ENCODE measurements around the gene PLLP. TPM values are rescaled to one million over a fixed set of nuclear protein-coding genes. Genes with fewer than 3 reads are reported as not detected.

Gene PLLP
- total and polyA plus RNA-seq, 9 of the 15 experiments (the other 6 are each of a cell fraction or from before 2014, with no cell fraction given): 0.09 to 0.96 (median 0.27) TPM

GRCh38 chr16:57256601-57257395 lies 27.7 kb downstream of the PLLP start (continued):
- TF ChIP-seq FOXK1 (CRISPR knock-in tag; IDR thresholded peaks at IDR 0.05; ENCODE audit: borderline replicate concordance) (no peak), KDM4B (IDR thresholded peaks at IDR 0.05; ENCODE audit: borderline replicate concordance in 2 of 2, low read depth in 1 of 2) (no peak), TAL1 (IDR thresholded peaks at IDR 0.05) (peak; percentile 81), ATF1 (CRISPR knock-in tag; IDR thresholded peaks at IDR 0.05) (no peak), ATF1 (tag; IDR thresholded peaks at IDR 0.05) (no peak), SLC30A9 (CRISPR knock-in tag; IDR thresholded peaks at IDR 0.05) (no peak), TRIM24 (IDR thresholded peaks at IDR 0.05) (0 out of 4 replicates have a peak, but pooled peaks of 1 of the 2 experiments have one; percentile 30), STAT5A (IDR thresholded peaks at IDR 0.05; ENCODE audit: borderline replicate concordance, low read length) (peak; percentile 9; the same call in 1 of the 2 replicates), ZNF143 (CRISPR knock-in tag; IDR thresholded peaks at IDR 0.05) (no peak), ZNF280A (IDR thresholded peaks at IDR 0.05; ENCODE audit: low read depth, partially characterized antibody) (no peak), ZNF347 (CRISPR knock-in tag; IDR thresholded peaks at IDR 0.05; ENCODE audit: low read depth) (no peak), HES1 (IDR thresholded peaks at IDR 0.05; ENCODE audit: low read depth) (no peak), PML (IDR thresholded peaks at IDR 0.05; ENCODE audit: low read length) (peak; percentile 59), MLLT1 (IDR thresholded peaks at IDR 0.05) (no peak), CGGBP1 (CRISPR knock-in tag; IDR thresholded peaks at IDR 0.05) (no peak), ESRRB (CRISPR knock-in tag; IDR thresholded peaks at IDR 0.05; ENCODE audit: borderline replicate concordance) (no peak), KLF10 (CRISPR knock-in tag; IDR thresholded peaks at IDR 0.05) (no peak), MECOM (CRISPR knock-in tag; IDR thresholded peaks at IDR 0.05) (no peak), SRSF9 (IDR thresholded peaks at IDR 0.05; ENCODE audit: borderline replicate concordance, low read depth, low read length) (no peak), ZNF212 (CRISPR knock-in tag; IDR thresholded peaks at IDR 0.05) (no peak), THAP7 (CRISPR knock-in tag; IDR thresholded peaks at IDR 0.05) (no peak), POLR2A (conservative IDR thresholded peaks at IDR 0.05) (no peak), ZNF174 (CRISPR knock-in tag; IDR thresholded peaks at IDR 0.05) (no peak), DACH1 (IDR thresholded peaks at IDR 0.05; ENCODE audit: partially characterized antibody) (peak; percentile 18), HNRNPUL1 (IDR thresholded peaks at IDR 0.05; ENCODE audit: low read length) (no peak), SOX6 (IDR thresholded peaks at IDR 0.05) (peak; percentile 36; the same call in 1 of the 2 replicates)

Data from K562 (cell line).